Measurements from ENCODE around the gene PSMB11. TPM values are rescaled to one million over a fixed set of nuclear protein-coding genes. Genes with fewer than 3 reads are reported as not detected.

The PSMB11 gene
- total and polyA plus RNA-seq, 2 donors (not counting 3 experiments of a cell fraction or from before 2014, with no cell fraction given) = not detected

- intact Hi-C loops (cut with micrococcal nuclease) (loop anchor here (5.0 to 10.0 kb wide), 2 partner anchors 128 to 230 kb away; partner anchors contain the start of genes MRPL52 and PRMT5), dilution Hi-C loops (cut with MboI; ENCODE audit: extremely low pct_ligation_motif_present, low sequenced_read_pairs) (no loop called here)
- ChIA-PET CTCF (interaction anchor here (0.9 to 13.4 kb wide), 7 partner anchors 8 to 82 kb away, joined by 3 to 1071 read pairs (median 4); partner anchors contain the start of gene AJUBA), POLR2A (interaction anchor here (1.1 to 1.8 kb wide), 2 partner anchors 9 to 69 kb away, joined by 4 to 5 read pairs; no protein-coding TSS in a partner anchor)
- H3K4me3 ChIP-seq (replicated peaks in 1 of 3; ENCODE audit: insufficient read depth in 1 of 3, low read depth in 1 of 3, low read length in 3 of 3) = no peak overlapping the region
- peaks cover 12% of the 10 kb centered on the region for H3K4me1 ChIP-seq (ENCODE audit: control insufficient read depth, extremely low read depth, insufficient read depth, low read length)
- peaks cover 6 to 20% of the 10 kb centered on the region in 2 experiments for H3K36me3 ChIP-seq (ENCODE audit: control insufficient read depth in 2 of 2, extremely low read depth in 1 of 2, insufficient read depth in 2 of 2, low read length in 2 of 2)
- no TSS peak for BruUV-seq (replicated peaks)
- H3K27me3 ChIP-seq (ENCODE audit: control insufficient read depth in 2 of 2, insufficient read depth in 2 of 2, low read length in 2 of 2) = no peaks in the 10 kb centered on the region
- H3K9me1 ChIP-seq (replicated peaks; ENCODE audit: control insufficient read depth, extremely low read depth, insufficient read depth, low read length) = no peaks in the 10 kb centered on the region
- no peak overlapping the region for H3K27ac ChIP-seq (ENCODE audit: insufficient read depth, low read depth, low read length)
- DNase-seq (ENCODE audit: low read depth, low spot score) (no peak), FAIRE-seq (no peak)
- no peak overlapping the region for H3K4me2 ChIP-seq (ENCODE audit: insufficient read depth, low read length)
- no peaks in the 10 kb centered on the region for H3K79me2 ChIP-seq (ENCODE audit: control insufficient read depth, insufficient read depth, low read length)
- H3K9me3 ChIP-seq (replicated peaks; ENCODE audit: control insufficient read depth, insufficient read depth, low read length) = no peaks in the 10 kb centered on the region
- TF ChIP-seq, protein P1, sequence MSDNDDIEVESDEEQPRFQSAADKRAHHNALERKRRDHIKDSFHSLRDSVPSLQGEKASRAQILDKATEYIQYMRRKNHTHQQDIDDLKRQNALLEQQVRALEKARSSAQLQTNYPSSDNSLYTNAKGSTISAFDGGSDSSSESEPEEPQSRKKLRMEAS (IDR thresholded peaks at IDR 0.05; ENCODE audit: insufficient read depth, insufficient read length) = no peak
- TF ChIP-seq EZH2 (IDR thresholded peaks at IDR 0.05; ENCODE audit: borderline replicate concordance, low read depth, low read length, severe bottlenecking) (no peak), POLR2A (IDR thresholded peaks at IDR 0.05; ENCODE audit: low read depth, low read length) (no peak), POLR2AphosphoS5 (IDR thresholded peaks at IDR 0.05; ENCODE audit: insufficient read depth, low read depth, low read length) (no peak), GATA2 (IDR thresholded peaks at IDR 0.05; ENCODE audit: insufficient read depth, insufficient read length, low read depth, low read length) (no peak)
- TF ChIP-seq, protein P2, sequence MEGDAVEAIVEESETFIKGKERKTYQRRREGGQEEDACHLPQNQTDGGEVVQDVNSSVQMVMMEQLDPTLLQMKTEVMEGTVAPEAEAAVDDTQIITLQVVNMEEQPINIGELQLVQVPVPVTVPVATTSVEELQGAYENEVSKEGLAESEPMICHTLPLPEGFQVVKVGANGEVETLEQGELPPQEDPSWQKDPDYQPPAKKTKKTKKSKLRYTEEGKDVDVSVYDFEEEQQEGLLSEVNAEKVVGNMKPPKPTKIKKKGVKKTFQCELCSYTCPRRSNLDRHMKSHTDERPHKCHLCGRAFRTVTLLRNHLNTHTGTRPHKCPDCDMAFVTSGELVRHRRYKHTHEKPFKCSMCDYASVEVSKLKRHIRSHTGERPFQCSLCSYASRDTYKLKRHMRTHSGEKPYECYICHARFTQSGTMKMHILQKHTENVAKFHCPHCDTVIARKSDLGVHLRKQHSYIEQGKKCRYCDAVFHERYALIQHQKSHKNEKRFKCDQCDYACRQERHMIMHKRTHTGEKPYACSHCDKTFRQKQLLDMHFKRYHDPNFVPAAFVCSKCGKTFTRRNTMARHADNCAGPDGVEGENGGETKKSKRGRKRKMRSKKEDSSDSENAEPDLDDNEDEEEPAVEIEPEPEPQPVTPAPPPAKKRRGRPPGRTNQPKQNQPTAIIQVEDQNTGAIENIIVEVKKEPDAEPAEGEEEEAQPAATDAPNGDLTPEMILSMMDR (IDR thresholded peaks at IDR 0.05; ENCODE audit: extremely low read depth in 1 of 2, insufficient read depth in 1 of 2, low read depth in 1 of 2, low read length in 2 of 2) = no peak
- no peaks in the 10 kb centered on the region for H4K20me1 ChIP-seq (replicated peaks; ENCODE audit: control insufficient read depth, extremely low read depth, insufficient read depth, low read length)
- no peak overlapping the region for H3K9ac ChIP-seq (replicated peaks; ENCODE audit: extremely low read depth, insufficient read depth, low read length)
- no peak overlapping the region for H2AFZ ChIP-seq (ENCODE audit: low read depth, low read length)
These were observed 13.1 kb downstream of the PSMB11 start for GRCh38 chr14:23055147-23055550.
